LNCaP clone FGC (cell line): ENCODE data around the gene CSF3R.
A peak's percentile ranks its signal among the peaks of the same experiment; 100 is the strongest.

ENCODE experiments used
- DNase-seq: peaks from one replicate; pipeline ENCODE4 v3.0.0-alpha.2; 2011; ENCODE audit warnings: low read depth
- H3K4me3 ChIP-seq: 2 replicates; pipeline ENCODE4 v1.5.1; 2011; ENCODE audit warnings: mild to moderate bottlenecking, low read depth, low read length, control low read depth
- CTCF ChIP-seq: IDR thresholded peaks from 2 replicates; pipeline ENCODE4 v1.5.1; 2012; ENCODE audit warnings: mild to moderate bottlenecking; ENCODE audit not compliant: control insufficient read depth, insufficient read depth; ENCODE audit errors: extremely low read depth

CSF3R gene

GRCh38 chr1:36520771-36521420 is 38.2 kb upstream of the CSF3R start:
- no peak overlapping the region for H3K4me3 ChIP-seq
- no peak for TF ChIP-seq CTCF
- no peak for DNase-seq

- DNase-seq = no peak
- H3K4me3 ChIP-seq = no peak overlapping the region
- no peak for TF ChIP-seq CTCF
Measured at GRCh38 chr1:36520056-36520455, 37.3 kb upstream of the CSF3R start.

- TF ChIP-seq CTCF = no peak
- no peak for DNase-seq
- no peak overlapping the region for H3K4me3 ChIP-seq
Measured at GRCh38 chr1:36517011-36517771, 34.5 kb upstream of the CSF3R start.

- peak; percentile 32 for DNase-seq
- TF ChIP-seq CTCF = peak; percentile 95
- no peak overlapping the region for H3K4me3 ChIP-seq
Measured at GRCh38 chr1:36516372-36517010, 33.8 kb upstream of the CSF3R start.

- no peak overlapping the region for H3K4me3 ChIP-seq
- TF ChIP-seq CTCF = no peak
- DNase-seq = no peak
Measured at GRCh38 chr1:36515315-36516138, 32.8 kb upstream of the CSF3R start.

- no peak for TF ChIP-seq CTCF
- H3K4me3 ChIP-seq = no peak overlapping the region
- DNase-seq = no peak
Measured at GRCh38 chr1:36514501-36514900, 31.8 kb upstream of the CSF3R start.
